Activated CD8-positive, alpha-beta memory T cell treated with anti-CD3 and anti-CD28 coated beads, Interleukin-2, amount 50 U/mL, for 1 hour (primary cell): Measurements from ENCODE around the gene MGAT2.
"Not testable (repeated sequence)": the region's sequence is repeated elsewhere in the genome, so short reads cannot be mapped to it uniquely, and the experiment has no call there.

ENCODE experiments used
- DNase-seq: peaks from one replicate; pipeline ENCODE4 v3.0.0-alpha.2; 2020; ENCODE audit errors: extremely low read depth

The MGAT2 gene

DNA sequence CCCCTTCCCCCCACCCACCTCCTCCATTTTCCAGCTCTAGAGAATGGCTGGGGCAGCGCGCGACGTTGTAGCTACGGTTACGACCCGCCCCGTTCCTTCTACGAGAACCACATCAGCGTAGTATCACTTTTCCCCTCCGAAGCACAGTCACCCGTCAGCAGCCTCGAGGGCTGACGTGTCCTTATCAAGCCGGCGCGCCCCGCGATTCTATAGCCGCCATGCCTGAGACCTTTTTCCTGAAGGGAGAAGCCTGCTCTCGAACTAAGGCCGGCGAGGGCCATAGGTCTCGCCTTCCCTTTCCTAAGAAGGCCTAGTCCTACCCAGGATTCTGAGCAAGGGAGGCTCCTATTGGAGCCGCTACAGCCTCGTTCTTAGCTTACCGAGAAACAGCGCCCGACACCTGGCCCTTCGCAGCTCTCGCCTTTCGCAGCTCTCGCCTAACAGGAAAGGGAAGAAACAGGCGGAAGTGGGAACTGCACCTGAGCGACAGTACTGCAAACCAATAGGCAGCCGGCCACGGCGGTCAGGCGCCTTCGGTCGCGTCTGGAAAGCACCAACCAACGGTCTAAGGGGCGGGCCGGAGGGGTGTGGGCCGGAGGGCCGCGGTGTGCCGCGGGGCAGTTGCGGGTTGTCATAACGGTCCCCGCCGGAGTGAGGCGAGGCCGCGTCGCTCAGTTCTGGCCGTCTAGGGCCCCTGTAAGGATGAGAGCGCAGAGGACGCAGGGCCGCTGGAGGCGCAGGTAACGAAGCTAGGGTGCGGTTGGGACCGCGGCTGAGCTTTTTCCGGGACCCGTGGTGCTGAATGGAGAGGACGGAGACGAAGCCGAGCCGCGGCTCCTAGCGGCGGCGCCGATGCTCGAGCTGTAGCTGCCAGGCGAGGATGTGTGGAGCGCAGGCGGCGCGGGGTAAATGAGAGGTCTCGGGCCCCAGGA lies at the start of gene MGAT2, which contains the start of gene RPL36AL:
Gene MGAT2, plus strand, starts transcription at position 618 of the 932 bp plus-strand sequence. CDS start 470 bp downstream, outside the sequence.
Gene RPL36AL, minus strand, starts transcription at position 445 of the 932 bp plus-strand sequence. CDS start 1,522 bp downstream, outside the sequence.
- peak; percentile 84 for DNase-seq

DNA sequence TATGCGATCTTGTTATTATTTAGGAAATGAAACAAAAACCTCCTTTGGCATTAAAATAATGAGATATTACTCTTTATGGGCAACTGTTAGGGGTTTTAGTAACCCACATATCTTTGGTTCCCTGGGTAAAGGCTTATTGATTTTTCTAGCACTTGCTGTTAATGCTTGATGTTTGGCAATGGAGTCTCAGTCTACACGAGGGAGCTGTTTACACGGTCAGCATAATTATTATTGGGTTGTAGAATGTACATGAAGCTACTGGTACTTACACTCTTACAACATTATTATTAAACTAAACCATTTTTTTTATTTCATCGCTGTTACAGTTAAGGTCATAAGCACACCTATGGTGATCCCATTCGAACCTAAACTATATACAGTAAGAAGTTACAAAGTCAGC lies 46.6 kb upstream of the MGAT2 start:
- no peak for DNase-seq

DNA sequence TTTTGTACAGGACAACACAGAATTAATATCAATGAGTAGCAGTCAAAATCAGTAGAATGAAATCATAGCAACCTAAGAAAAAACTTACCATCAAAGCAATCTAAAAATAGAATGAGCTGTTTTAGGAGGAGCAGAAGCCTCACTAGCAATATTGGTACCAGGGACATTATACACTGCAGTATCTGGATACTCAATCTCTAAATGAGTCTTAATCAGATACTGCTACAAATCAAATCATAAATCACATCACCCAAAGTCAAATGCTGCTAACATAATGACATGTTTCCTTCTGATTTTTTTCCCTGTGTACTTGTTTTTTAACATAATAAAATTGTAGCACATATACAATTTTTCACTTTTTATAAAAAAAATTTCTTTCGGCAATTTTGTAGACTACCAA lies 42.5 kb upstream of the MGAT2 start:
- no peak for DNase-seq

DNA sequence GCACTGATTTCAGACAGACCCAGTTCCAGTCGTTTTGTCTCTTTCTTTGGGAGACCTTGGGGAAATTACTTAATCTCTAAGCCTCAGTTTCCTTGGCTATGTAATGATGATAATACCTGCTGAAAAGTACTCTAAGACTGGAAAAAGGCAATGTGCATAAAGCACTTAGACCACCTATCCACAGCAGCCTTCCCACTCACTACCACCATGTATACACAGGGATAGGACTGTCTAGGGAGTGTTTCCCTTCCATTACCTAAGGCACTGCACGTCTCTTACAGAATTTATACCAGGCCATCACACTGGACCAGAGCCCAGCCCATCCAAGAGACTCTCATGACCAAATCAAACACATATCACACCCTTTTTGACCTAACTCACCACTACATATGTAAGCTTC lies 40.8 kb upstream of the MGAT2 start:
- no peak for DNase-seq

DNA sequence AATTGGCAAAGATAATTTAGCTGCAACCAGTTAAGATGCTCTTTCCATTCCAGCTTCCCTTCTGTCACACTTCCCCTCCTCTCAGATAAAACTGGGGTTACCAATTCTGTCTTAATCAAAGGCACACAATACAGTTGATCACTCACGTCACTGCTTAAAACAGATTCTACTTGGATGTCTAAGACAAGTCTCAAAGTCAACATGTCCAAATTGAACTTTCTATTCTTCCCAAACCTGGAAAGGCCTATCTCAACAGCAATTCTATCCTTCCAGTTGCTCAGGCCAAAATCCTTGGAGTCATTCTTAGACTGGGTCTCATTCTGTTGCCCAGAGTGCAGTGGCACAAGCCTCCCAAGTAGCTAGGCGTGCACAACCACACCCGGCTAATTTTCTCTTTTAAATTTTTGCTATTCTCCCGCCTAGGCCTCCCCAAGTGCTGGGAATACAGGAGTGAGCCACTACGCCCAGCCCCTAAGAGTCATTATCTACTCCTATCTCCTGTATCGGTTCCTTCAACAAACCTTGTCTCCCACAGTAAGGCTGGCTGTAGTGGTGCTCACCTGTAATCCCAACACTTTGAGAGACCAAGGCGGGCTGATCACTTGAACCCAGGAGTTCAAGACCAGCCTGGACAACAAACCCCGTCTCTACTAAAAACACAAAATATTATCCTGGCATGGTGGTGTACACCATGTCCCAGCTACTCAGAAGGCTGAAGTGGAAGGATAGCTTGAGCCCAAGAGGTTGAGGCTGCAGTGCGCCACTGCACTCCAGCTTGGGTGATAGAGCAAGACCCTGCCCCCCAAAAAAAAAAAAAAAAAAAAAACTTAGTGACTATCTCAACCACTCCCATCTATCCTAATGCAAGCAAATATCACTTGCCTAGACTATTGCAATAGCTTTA lies 39.1 kb upstream of the MGAT2 start:
- no peak for DNase-seq

DNA sequence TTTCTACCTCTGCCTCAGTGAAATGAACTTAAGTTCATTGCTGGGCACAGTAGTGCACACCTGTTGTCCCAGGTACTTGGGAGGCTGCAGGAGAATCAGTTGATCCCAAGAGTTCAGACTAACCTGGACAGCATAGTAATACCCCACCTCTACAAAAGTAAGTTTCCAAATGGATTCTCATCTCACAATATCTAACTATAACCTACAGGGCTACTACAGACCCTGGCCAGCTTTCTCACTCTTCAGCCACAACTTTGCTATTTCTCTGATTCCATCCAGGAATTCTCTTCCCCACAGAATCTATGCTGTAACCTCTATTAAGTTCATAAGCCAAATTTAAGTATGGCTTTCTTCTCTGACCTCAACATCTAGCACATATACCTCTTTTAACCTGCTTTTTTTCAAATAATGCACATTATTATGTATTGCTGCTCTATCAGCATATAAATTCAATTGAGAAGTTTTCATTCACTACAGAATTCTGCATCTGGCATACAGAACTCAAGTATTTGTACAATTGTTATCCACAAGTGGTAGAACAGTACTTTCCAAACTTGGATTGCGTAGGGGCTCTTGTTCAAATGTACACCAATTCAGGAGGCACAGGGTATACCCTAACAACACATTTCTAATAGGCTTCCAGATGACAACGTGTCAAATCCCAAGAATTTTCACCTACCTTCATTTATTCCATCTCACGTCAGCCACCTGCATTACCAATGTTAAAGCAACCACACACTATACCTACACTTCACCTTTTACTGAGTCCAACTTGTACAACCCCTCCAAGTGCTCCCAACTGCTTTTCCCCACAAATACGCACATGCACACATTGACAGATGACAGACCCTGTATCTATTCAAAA lies 38.3 kb upstream of the MGAT2 start:
- no peak for DNase-seq

DNA sequence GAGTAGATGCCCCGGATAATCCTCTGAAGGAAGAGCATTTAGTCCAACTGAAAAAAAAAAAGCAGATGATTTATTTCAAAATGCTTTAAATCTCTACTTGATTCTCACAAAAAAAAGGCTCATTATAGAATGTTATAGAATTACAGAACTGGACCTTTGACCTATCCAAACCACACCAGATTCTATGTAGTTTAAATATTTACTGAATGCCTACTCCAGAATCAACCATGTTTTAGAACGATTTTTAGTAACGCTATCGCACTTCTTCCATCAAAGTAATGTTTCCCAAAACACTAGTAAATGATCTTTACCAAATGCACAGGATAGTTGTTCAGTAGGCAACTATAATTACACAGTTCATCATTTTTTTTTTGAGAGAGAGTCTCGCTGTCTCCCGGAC lies 37.0 kb upstream of the MGAT2 start:
- DNase-seq, result no peak

DNA sequence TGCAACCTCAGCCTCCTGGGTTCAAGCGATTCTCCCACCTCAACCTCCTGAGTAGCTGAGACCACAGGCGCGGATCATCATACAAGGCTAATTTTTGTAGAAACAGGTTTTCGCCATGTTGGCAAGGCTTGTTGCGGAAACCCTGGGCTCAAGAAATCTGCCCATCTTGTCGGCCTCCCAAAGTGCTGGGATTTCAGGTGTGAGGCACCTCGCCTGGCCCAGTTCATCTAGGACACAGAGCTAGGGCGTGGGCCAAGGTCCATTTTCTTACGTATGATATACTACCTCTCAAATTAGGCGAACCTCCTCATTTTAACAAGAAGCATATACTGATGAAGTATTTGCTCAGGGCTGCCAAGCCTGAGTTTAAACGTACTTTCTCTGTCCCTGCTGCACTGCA lies 36.5 kb upstream of the MGAT2 start:
- no peak for DNase-seq

DNA sequence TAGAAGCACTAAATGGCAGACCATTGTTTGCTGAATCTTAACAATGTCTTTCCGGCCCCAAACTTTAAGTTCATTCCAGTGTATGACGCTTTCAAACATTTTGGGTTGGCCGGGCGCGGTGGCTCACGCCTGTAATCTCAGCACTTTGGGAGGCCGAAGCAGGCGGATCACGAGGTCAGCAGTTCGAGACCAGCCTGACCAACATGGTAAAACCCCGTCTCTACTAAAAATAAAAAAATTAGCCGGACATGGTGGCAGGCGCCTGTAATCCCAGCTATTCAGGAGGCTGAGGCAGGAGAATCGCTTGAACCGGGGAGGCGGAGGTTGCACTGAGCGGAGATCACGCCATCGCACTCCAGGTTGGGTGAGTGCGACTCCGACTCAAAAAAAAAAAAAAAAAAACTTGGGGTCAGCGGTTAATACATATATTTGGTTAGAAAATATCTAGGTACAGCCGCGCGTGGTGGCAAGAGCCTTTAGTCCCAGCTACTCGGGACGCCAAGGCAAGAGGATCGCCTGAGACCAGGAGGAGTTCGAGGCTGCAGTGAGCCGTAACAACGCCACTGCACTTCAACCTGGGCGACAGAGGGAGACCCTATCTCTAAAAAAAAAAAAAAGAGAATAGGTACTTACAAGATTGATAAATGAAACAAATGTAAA lies 35.5 kb upstream of the MGAT2 start:
- not testable (repeated sequence) for DNase-seq

DNA sequence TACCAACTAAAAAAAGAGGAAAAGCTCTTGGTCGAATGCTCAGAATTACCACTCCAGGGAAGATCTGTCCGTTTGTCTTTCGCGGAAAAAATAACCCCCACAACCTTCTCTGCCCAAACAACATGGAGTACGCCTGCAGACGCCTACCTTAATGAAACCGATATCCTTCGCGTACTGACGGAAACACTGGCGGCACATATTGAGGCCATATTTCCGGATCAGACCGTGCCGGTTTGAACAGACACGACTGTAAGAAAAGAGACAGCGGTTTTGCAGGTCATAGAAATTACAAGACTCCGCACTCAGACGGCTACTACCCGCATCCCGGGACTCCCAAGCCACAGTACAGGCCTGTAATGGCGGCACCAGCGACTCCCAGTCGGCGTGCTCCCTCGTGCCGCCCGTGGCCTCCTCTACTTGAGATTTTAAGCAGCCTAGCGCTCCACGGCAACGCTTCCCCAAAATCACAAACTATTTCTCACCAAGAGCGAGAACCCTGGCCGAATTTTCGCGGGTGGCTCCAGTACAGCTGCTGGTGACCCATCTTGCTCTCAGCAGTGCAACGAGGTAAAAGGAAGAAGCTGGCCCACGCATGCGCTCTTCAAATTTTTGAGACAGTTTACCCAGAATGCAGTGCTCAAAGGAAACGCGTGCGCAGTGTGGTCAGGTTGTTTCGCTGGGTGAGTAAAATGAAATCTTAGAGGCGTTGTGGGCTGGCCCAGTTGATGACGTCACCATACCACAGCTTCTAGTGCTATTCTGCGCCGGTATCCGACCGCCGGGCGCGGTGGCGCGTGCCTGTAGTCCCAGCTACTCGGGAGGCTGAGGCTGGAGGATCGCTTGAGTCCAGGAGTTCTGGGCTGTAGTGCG lies 34.6 kb upstream of the MGAT2 start, which contains the start of gene RPS29:
Gene RPS29, minus strand, starts transcription at position 578 of the 870 bp plus-strand sequence. Its CDS starts 34 bp downstream, at position 544.
- DNase-seq, result peak; percentile 98

DNA sequence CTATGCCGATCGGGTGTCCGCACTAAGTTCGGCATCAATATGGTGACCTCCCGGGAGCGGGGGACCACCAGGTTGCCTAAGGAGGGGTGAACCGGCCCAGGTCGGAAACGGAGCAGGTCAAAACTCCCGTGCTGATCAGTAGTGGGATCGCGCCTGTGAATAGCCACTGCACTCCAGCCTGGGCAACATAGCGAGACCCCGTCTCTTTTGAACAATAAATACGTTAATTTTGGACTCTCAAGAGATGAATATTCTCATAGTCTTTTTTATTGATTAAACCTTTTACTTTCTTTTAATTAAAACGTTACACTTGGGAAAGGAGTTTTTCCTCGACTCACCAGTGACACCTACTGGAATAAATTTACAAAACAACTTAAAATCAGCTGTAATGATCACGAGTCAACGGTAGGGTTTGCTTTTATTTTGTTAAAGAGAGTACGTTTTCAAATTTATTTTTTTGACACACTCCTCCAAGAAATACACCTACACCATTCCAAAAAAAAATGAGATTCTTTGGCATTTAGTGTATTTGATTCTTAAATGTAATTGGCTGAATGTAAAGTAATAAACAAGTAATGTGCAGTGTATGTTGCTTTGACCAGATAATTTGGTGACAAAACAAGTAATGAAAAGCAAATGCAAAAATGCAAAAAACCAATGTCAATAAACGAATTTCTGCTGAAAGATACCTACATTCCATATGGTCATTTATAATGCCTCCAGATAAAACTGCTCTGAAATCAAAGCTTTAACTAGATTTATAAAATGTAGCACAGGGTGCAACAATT lies 33.7 kb upstream of the MGAT2 start:
- peak; percentile 13 for DNase-seq

DNA sequence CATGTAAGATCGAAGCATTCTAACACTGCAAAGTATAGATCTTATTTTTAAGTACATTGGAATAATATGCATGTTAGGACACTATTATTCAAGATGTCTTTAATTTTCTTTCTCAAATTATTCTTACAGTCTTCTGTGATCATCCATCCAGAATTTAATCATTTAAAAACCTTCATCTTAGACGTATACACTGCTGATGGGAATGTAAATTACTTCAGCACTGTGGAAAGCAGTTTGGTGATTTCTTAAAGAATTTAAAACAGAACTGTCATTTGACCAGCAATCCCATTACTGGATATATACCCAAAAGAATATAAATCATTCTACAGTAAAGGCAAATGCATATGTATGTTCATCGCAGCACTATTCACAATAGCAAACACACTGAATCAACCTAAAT lies 31.2 kb upstream of the MGAT2 start:
- DNase-seq, result no peak

DNA sequence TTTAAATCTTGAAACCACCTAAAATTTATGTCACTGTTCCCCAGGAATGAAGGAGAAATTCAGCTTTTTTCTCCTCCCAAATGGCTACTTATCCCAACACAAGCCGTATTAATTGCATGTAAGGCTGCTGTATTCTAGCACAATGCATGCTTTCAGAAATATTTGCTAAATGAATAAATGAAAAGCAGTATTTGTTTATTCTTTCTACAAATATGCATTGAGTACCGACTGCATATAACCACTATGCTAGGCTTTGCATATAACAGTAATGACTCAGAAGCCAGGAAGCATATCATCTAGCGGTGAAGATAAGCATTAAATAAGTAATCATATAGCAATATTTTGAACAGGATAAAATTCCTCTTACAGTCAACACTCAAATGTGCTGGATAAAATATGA lies 27.6 kb upstream of the MGAT2 start:
- no peak for DNase-seq

DNA sequence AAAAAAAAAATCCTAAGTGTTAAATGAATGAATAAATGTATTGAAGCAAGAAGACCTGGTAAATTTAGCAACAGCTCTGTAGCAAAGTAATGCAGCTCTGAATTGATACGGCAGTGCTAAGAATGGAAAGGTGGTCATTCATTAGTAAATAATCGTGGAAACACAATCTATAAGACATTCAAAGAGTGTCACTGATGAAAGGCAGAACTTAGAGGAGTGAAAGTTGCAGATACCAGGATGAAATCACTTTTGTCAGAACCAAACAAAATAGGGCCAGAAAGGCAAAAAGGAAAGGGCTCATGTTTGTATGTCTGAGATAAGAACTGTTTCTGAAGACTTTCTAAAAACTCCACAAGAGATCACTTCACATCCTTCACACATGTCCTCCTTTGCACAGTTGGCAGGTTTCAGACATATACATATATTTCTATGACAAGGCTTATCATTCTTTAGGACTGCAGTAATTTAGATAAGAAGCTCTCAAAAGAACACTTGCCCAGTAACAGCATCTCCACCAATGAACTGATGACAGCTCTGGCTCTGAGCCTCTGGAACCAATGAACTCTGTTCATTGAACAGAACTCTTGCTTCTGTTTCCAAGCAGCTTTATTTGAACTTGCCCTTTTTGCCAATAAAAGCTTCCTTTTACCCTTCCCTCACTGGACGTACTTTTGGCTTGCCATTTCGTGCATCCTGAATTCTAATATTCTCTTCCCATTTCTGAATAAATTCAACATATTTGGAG lies 26.1 kb upstream of the MGAT2 start:
- no peak for DNase-seq

DNA sequence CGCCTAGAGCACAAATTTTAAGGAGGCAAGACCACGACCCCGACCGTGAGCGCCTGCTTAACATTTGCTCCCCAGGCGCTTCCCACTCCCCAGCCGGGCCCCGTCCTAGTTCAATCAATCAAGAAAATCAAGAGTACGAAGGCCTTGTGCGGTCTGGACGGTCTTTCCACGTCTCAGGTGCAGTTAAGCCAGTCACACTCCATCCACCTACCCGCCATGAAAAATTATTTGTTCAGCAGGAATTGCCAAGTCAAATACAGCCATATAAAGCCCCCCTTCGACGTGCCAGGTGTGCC lies 22.5 kb upstream of the MGAT2 start:
- no peak for DNase-seq

DNA sequence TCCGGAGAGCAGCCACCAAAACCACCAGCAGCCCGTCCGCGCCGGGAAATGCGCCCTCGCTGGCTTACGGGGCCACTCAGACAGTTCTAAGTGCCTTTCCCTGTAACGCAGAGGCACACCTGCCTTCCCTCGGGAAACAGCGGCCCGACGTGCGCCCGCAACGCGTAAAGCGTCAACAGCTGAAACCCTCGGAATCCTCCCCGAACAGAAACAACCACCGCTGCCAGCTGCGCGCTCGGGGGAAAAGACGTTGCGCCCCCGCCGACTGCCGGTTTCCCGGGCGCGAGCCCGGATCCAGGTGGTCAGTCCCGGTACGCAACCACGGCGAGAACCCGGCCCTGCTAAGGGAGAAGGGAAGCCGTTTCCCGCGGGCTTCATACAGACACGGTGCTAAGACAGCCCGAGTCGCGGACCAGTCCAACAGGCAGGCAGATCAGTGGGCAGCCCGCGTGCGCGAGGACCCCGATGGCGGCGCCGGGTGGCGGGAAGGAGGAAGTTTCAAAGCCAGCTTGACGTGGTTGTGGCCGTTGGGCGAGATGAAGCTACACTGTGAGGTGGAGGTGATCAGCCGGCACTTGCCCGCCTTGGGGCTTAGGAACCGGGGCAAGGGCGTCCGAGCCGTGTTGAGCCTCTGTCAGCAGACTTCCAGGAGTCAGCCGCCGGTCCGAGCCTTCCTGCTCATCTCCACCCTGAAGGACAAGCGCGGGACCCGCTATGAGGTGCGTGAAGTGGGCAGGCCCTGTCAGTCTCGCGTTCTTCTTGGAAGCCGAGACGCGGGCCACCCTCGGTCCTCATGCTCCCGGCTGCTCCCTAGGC lies 21.9 kb upstream of the MGAT2 start, which contains the start of gene LRR1:
Gene LRR1, plus strand, starts transcription at position 456 of the 816 bp plus-strand sequence. Its CDS starts 81 bp downstream, at position 537.
- DNase-seq, result no peak

DNA sequence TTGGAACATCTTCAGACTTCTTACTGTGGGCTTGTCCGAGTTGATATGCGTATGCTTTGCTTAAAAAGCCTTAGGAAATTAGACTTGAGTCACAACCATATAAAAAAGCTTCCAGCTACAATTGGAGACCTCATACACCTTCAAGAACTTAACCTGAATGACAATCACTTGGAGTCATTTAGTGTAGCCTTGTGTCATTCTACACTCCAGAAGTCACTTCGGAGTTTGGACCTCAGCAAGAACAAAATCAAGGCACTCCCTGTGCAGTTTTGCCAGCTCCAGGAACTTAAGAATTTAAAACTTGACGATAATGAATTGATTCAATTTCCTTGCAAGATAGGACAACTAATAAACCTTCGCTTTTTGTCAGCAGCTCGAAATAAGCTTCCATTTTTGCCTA lies 13.0 kb upstream of the MGAT2 start:
- no peak for DNase-seq
